Mammary microvascular endothelial cell (primary cell): ENCODE data around the gene TNFRSF13B. TPM values are rescaled to one million over a fixed set of nuclear protein-coding genes. Genes with fewer than 3 reads are reported as not detected.

ENCODE experiments used
- total RNA-seq: library from RNA; depleted of rRNA; stranded (reverse); fragments of >200 nt; gene quantifications from 2 replicates; pipeline ENCODE4 v1.2.3, GENCODE V29; 2015

TNFRSF13B gene
- not detected in 2 replicates for total RNA-seq

DNA sequence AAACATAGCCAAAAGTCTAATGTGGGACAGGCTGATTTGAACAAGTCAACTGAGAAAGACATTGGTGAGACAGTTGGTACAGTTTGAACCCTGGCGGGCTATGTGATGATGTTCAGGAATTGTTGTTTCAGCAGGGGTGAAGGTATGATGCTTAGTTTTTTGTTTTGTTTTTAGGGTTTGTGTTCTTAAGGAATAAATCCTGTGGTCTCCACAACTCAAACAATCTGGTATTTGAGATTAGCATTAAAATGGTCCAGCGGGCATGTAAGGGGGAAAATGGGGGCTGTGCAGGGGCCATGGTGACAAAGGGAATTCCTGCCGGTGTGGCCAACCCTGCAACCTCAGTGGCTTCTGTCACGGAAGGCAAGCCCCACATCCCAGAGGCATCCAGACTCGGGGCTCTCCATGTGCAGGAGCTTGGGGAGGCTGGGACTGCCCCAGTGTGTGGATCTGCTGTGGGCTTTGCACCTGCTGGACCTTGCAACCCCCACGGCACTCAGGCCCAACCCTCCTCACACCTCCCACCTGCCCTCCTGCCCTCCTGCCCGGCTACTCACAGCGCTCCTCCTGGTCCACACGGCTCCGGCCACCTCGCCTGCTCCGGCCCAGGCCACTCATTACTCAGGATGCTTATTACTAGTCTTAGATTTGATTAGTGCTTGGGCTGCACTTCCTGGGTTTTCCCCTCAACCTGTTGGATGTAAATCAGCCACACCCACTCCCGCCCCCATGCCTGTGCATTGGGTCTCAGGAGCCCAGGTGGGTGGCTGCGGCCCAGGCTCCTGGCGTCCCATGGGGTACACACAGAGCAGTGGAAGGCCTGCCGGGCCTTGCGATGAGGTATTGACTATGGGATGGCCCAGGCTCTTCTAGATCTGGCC, at the start of gene TNFRSF13B:
Gene TNFRSF13B, minus strand, starts transcription at position 661 of the 881 bp plus-strand sequence. Its CDS starts 43 bp downstream, at position 618.

Other genes with a start within 250 kb of the TNFRSF13B start
- gene MPRIP, start 70.3 kb upstream of the TNFRSF13B start, total RNA-seq = 190 and 219 TPM in 2 replicates
- gene PLD6, start 234.2 kb upstream of the TNFRSF13B start, total RNA-seq = 2.5 and 5.2 TPM in 2 replicates